Endometrial microvascular endothelial cells (primary cell): ENCODE measurements around the gene SRL. TPM values are rescaled to one million over a fixed set of nuclear protein-coding genes. Genes with fewer than 3 reads are reported as not detected.

Experiments used
- in situ Hi-C: cut with HindIII; loops from 2 replicates; pipeline ENCODE4 v1.10.0; 2017; ENCODE audit warnings: low sequenced_read_pairs, low pct_unique_long_range_greater_than_20kb; ENCODE audit errors: inconsistent ontology term
- total RNA-seq: library from RNA; depleted of rRNA; stranded (reverse); fragments of >200 nt; gene quantifications from one replicate; pipeline ENCODE4 v1.2.3, GENCODE V29; 2015; ENCODE audit errors: inconsistent ontology term

Gene SRL
- total RNA-seq = not detected

- in situ Hi-C loops = no loop called here
Measured at GRCh38 chr16:4241928-4242283, at the start of gene SRL. Gene SRL, minus strand, starts transcription at chr16:4242080. Its CDS starts 13 bp downstream, at chr16:4242067.

GRCh38 chr16:4290236-4290830 is 48.5 kb upstream of the SRL start:
- in situ Hi-C loops = loop anchor here (10.0 kb wide), 1 partner anchor 54 kb away; no protein-coding TSS in a partner anchor

GRCh38 chr16:4288148-4288921 is 46.5 kb upstream of the SRL start:
- in situ Hi-C loops = no loop called here

- in situ Hi-C loops = no loop called here
Measured at GRCh38 chr16:4285167-4285566, 43.3 kb upstream of the SRL start.

- in situ Hi-C loops = no loop called here
Measured at GRCh38 chr16:4283939-4284338, 42.1 kb upstream of the SRL start.

- in situ Hi-C loops = no loop called here
Measured at GRCh38 chr16:4283441-4283840, 41.6 kb upstream of the SRL start.

GRCh38 chr16:4280625-4281024 is 38.7 kb upstream of the SRL start:
- in situ Hi-C loops = no loop called here

- in situ Hi-C loops = no loop called here
Measured at GRCh38 chr16:4277987-4278513, 36.2 kb upstream of the SRL start.

GRCh38 chr16:4275861-4276260 is 34.0 kb upstream of the SRL start:
- in situ Hi-C loops = no loop called here

- in situ Hi-C loops = no loop called here
Measured at GRCh38 chr16:4273858-4274311, 32.0 kb upstream of the SRL start.

GRCh38 chr16:4272114-4272956 is 30.5 kb upstream of the SRL start:
- in situ Hi-C loops = no loop called here

GRCh38 chr16:4271176-4272113 is 29.6 kb upstream of the SRL start:
- in situ Hi-C loops = no loop called here

GRCh38 chr16:4270595-4270994 is 28.7 kb upstream of the SRL start:
- in situ Hi-C loops = no loop called here

GRCh38 chr16:4270091-4270490 is 28.2 kb upstream of the SRL start:
- in situ Hi-C loops = no loop called here

GRCh38 chr16:4266372-4266771 is 24.5 kb upstream of the SRL start:
- in situ Hi-C loops = no loop called here

GRCh38 chr16:4265676-4266075 is 23.8 kb upstream of the SRL start:
- in situ Hi-C loops = no loop called here

- in situ Hi-C loops = no loop called here
Measured at GRCh38 chr16:4264546-4264945, 22.7 kb upstream of the SRL start.
